K562 (cell line): ENCODE data around the gene PLXDC1. TPM values are rescaled to one million over a fixed set of nuclear protein-coding genes. Genes with fewer than 3 reads are reported as not detected.

Experiments used
- AFF4 ChIP-seq: sonication (generic); formaldehyde crosslinking; IDR thresholded peaks from 2 replicates; pipeline ENCODE4 v1.8.0; 2023; ENCODE audit warnings: mild to moderate bottlenecking, missing genetic modification reagents
- BMI1 ChIP-seq: fragments of 150-350 bp; IDR thresholded peaks from 2 replicates; pipeline ENCODE4 v1.6.1; 2014; ENCODE audit warnings: low read length
- CBFA2T2 ChIP-seq: fragments of 450-650 bp; conservative IDR thresholded peaks from 2 replicates; pipeline ENCODE4 v1.6.1; 2017; ENCODE audit warnings: mild to moderate bottlenecking
- CLOCK ChIP-seq: fragments of 250-450 bp; sonication (Bioruptor Pico); IDR thresholded peaks from 2 replicates; pipeline ENCODE4 v1.4.0; 2020; ENCODE audit warnings: mild to moderate bottlenecking, moderate library complexity, borderline replicate concordance
- GABPB1 ChIP-seq: sonication (generic); formaldehyde crosslinking; IDR thresholded peaks from 2 replicates; pipeline ENCODE4 v1.8.0; 2022; ENCODE audit warnings: mild to moderate bottlenecking, missing genetic modification reagents
- KLF1 ChIP-seq: fragments of 450-650 bp; IDR thresholded peaks from 2 replicates; pipeline ENCODE4 v1.6.1; 2016; ENCODE audit warnings: missing genetic modification characterization, missing compliant biosample characterization
- L3MBTL2 ChIP-seq: fragments of 450-650 bp; IDR thresholded peaks from 2 replicates; pipeline ENCODE4 v1.6.1; 2016; ENCODE audit warnings: mild to moderate bottlenecking, moderate library complexity
- MITF ChIP-seq: IDR thresholded peaks from 2 replicates; pipeline ENCODE4 v1.6.1; 2014; ENCODE audit warnings: antibody characterized with exemption
- SFPQ ChIP-seq: fragments of 200-400 bp; formaldehyde crosslinking; IDR thresholded peaks from 2 replicates; pipeline ENCODE4 v1.6.1; 2017; ENCODE audit warnings: mild to moderate bottlenecking, low read depth, low read length, moderate library complexity
- STAT5A ChIP-seq: IDR thresholded peaks from 2 replicates; pipeline ENCODE4 v1.6.1; 2012; ENCODE audit warnings: low read length, inconsistent platforms, borderline replicate concordance
- USF1 ChIP-seq: sonication (generic); formaldehyde crosslinking; IDR thresholded peaks from 2 replicates; pipeline ENCODE4 v1.9.0; 2022; ENCODE audit warnings: mild to moderate bottlenecking, missing genetic modification reagents
- ZFP1 ChIP-seq: fragments of 450-650 bp; formaldehyde crosslinking; IDR thresholded peaks from 2 replicates; pipeline ENCODE4 v1.4.0; 2020; ENCODE audit warnings: mild to moderate bottlenecking, mixed read lengths
- ZNF445 ChIP-seq: fragments of 250-450 bp; sonication (Bioruptor Pico); IDR thresholded peaks from 2 replicates; pipeline ENCODE4 v1.4.0; 2020; ENCODE audit warnings: low read depth, mild to moderate bottlenecking, moderate library complexity
- ZNF639 ChIP-seq, 2 experiments: fragments of 200-800 bp in 1 of 2; sonication (Bioruptor generic) in 1 of 2; sonication (generic) in 1 of 2; formaldehyde crosslinking in 1 of 2; IDR thresholded peaks in 1 of 2; conservative IDR thresholded peaks in 1 of 2; 2 replicates each; pipeline versions ENCODE4 v1.5.0 to v1.6.1; 2016 to 2020; ENCODE audit warnings: missing compliant biosample characterization in 1 of 2, missing genetic modification characterization in 1 of 2, missing genetic modification reagents in 1 of 2
- ZNF830 ChIP-seq: fragments of 250-450 bp; sonication (Bioruptor Pico); IDR thresholded peaks from 2 replicates; pipeline ENCODE4 v1.5.0; 2021; ENCODE audit warnings: mild to moderate bottlenecking
- ZZZ3 ChIP-seq: fragments of 450-650 bp; IDR thresholded peaks from 2 replicates; pipeline ENCODE4 v1.6.1; 2016; ENCODE audit warnings: antibody characterized with exemption, mild to moderate bottlenecking, moderate library complexity
- polyA plus RNA-seq, 8 experiments: library from polyadenylated mRNA; depleted of rRNA in 4 of 8; stranded (reverse) in 5 of 8; unstranded in 3 of 8; fragments of >200 nt; fragmentation: Nextera tagmentation in 2 of 8; fragmentation: Illumina TruSeq in 1 of 8; extraction: Ambion mirVana in 2 of 8; extraction: Trizol in 1 of 8; gene quantifications; 2 replicates each; pipeline versions ENCODE4 v1.2.1 to v1.2.3, GENCODE V29; 2011 to 2014; ENCODE audit warnings: inconsistent platforms in 1 of 8, missing spikeins in 1 of 8
- total RNA-seq, 7 experiments: library from RNA; depleted of rRNA in 6 of 7; stranded (reverse); fragments of >200 nt in 6 of 7; fragmentation: Illumina TruSeq in 2 of 7; extraction: Trizol in 2 of 7; gene quantifications; 2 replicates each; pipeline versions ENCODE4 v1.2.1 to v1.2.3, GENCODE V29; 2011 to 2021; ENCODE audit warnings: low replicate concordance in 1 of 7

Gene PLXDC1
- total and polyA plus RNA-seq, 9 of the 15 experiments (the other 6 are each of a cell fraction or from before 2014, with no cell fraction given): not detected

GRCh38 chr17:39199820-39200069 is 48.3 kb upstream of the PLXDC1 start (continued):
- 0 out of 4 replicates have a peak, but pooled peaks of 1 of the 2 experiments have one; percentile 2 for TF ChIP-seq ZNF639 (CRISPR knock-in tag; conservative IDR thresholded peaks at IDR 0.05 in 1 of 2, IDR thresholded peaks at IDR 0.05 in 1 of 2)
- TF ChIP-seq USF1 (CRISPR knock-in tag): peak; percentile 92
- TF ChIP-seq ZNF445: no peak
- no peak for TF ChIP-seq ZNF830 (CRISPR knock-in tag)
- no peak for TF ChIP-seq KLF1 (tag)
- TF ChIP-seq ZFP1 (CRISPR knock-in tag): no peak
- TF ChIP-seq L3MBTL2: peak; percentile 30; the same call in 1 of the 2 replicates
- no peak for TF ChIP-seq BMI1
- TF ChIP-seq STAT5A: 0 out of 2 replicates have a peak, but pooled peaks have one; percentile 10
- TF ChIP-seq ZZZ3: no peak
- no peak for TF ChIP-seq AFF4 (CRISPR knock-in tag)
- peak; percentile 80; the same call in 1 of the 2 replicates for TF ChIP-seq GABPB1 (CRISPR knock-in tag)
- no peak for TF ChIP-seq CLOCK (CRISPR knock-in tag)
- TF ChIP-seq SFPQ: no peak
- peak; percentile 78 for TF ChIP-seq CBFA2T2
- TF ChIP-seq MITF: 0 out of 2 replicates have a peak, but pooled peaks have one; percentile 40
